SHP77 (cell line): ENCODE measurements around the gene ATAD5.
"Not testable (repeated sequence)": the region's sequence is repeated elsewhere in the genome, so short reads cannot be mapped to it uniquely, and the experiment has no call there.

Experiments
- DNase-seq, 2 experiments: peaks; one replicate each; lab custom pipeline; 2025; lab: John Stamatoyannopoulos, UW

The ATAD5 gene

GRCh38 chr17:30831663-30832437, at the start of gene ATAD5:
ATAD5 (plus strand) TSS chr17:30831966; CDS start chr17:30832348, 382 bp downstream.
- peak; percentile 83 to 90 for DNase-seq

GRCh38 chr17:30782206-30782605, 49.6 kb upstream of the ATAD5 start:
- DNase-seq = no peak

- DNase-seq = no peak
Observed at GRCh38 chr17:30788918-30789317, 42.8 kb upstream of the ATAD5 start.

- DNase-seq = no peak
Observed at GRCh38 chr17:30790279-30790678, 41.5 kb upstream of the ATAD5 start.

GRCh38 chr17:30793282-30793977, 38.3 kb upstream of the ATAD5 start:
- DNase-seq = no peak

GRCh38 chr17:30794372-30794771, 37.4 kb upstream of the ATAD5 start:
- no peak for DNase-seq

GRCh38 chr17:30796016-30796415, 35.8 kb upstream of the ATAD5 start:
- DNase-seq = no peak

GRCh38 chr17:30801671-30802070, 30.1 kb upstream of the ATAD5 start:
- no peak for DNase-seq

GRCh38 chr17:30805944-30806456, 25.8 kb upstream of the ATAD5 start:
- no peak for DNase-seq

- DNase-seq = no peak
Observed at GRCh38 chr17:30807896-30808295, 23.9 kb upstream of the ATAD5 start.

- DNase-seq = no peak
Observed at GRCh38 chr17:30808785-30809286, 22.9 kb upstream of the ATAD5 start.

GRCh38 chr17:30809867-30810266, 21.9 kb upstream of the ATAD5 start:
- DNase-seq = no peak

GRCh38 chr17:30812218-30813177, 19.3 kb upstream of the ATAD5 start:
- no peak for DNase-seq

- DNase-seq = not testable (repeated sequence)
Observed at GRCh38 chr17:30814236-30814635, 17.5 kb upstream of the ATAD5 start.

- DNase-seq = not testable (repeated sequence)
Observed at GRCh38 chr17:30814860-30815259, 16.9 kb upstream of the ATAD5 start.

GRCh38 chr17:30816165-30816564, 15.6 kb upstream of the ATAD5 start:
- no peak for DNase-seq

GRCh38 chr17:30819971-30820705, 11.6 kb upstream of the ATAD5 start:
- no peak for DNase-seq

GRCh38 chr17:30821871-30822723, 9.7 kb upstream of the ATAD5 start:
- DNase-seq = no peak

GRCh38 chr17:30822919-30823318, 8.8 kb upstream of the ATAD5 start:
- DNase-seq = not testable (repeated sequence)

GRCh38 chr17:30823421-30823820, 8.3 kb upstream of the ATAD5 start:
- no peak for DNase-seq
